ENCODE results near the gene DHCR7.

GRCh38 chr11:71482746-71483364 is 34.7 kb upstream of the DHCR7 start:
- TF ChIP-seq, protein P1, sequence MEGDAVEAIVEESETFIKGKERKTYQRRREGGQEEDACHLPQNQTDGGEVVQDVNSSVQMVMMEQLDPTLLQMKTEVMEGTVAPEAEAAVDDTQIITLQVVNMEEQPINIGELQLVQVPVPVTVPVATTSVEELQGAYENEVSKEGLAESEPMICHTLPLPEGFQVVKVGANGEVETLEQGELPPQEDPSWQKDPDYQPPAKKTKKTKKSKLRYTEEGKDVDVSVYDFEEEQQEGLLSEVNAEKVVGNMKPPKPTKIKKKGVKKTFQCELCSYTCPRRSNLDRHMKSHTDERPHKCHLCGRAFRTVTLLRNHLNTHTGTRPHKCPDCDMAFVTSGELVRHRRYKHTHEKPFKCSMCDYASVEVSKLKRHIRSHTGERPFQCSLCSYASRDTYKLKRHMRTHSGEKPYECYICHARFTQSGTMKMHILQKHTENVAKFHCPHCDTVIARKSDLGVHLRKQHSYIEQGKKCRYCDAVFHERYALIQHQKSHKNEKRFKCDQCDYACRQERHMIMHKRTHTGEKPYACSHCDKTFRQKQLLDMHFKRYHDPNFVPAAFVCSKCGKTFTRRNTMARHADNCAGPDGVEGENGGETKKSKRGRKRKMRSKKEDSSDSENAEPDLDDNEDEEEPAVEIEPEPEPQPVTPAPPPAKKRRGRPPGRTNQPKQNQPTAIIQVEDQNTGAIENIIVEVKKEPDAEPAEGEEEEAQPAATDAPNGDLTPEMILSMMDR (IDR thresholded peaks at IDR 0.05; ENCODE audit: poor library complexity): no peak
- no peak for TF ChIP-seq EZH2 (IDR thresholded peaks at IDR 0.05; ENCODE audit: borderline replicate concordance)

Measured in hepatocyte (in vitro differentiated cells).